GM23338 (cell line): ENCODE results near the gene SIDT2.

Experiments
- CREB1 ChIP-seq: fragments of 250-450 bp; sonication (Bioruptor Pico); IDR thresholded peaks from 2 replicates; pipeline ENCODE4 v1.5.0; 2020; ENCODE audit warnings: low read depth, mild to moderate bottlenecking, moderate library complexity
- CTCF ChIP-seq, 2 experiments: fragments of 200-600 bp in 1 of 2; sonication (generic) in 1 of 2; conservative IDR thresholded peaks; 2 replicates each; pipeline versions ENCODE4 v1.5.1 to v1.6.1; 2016 to 2017; ENCODE audit warnings: antibody characterized with exemption in 2 of 2, low read depth in 2 of 2, mild to moderate bottlenecking in 2 of 2, moderate library complexity in 1 of 2
- EZH2 ChIP-seq: fragments of 200-600 bp; sonication (generic); IDR thresholded peaks from one replicate; pipeline ENCODE4 v1.8.0; 2017; ENCODE audit warnings: antibody characterized with exemption, mild to moderate bottlenecking, low read depth; ENCODE audit not compliant: unreplicated experiment
- EZH2phosphoT487 ChIP-seq: fragments of 200-600 bp; sonication (generic); IDR thresholded peaks from one replicate; pipeline ENCODE4 v1.8.1; 2018; ENCODE audit warnings: antibody characterized with exemption; ENCODE audit not compliant: unreplicated experiment
- JUNB ChIP-seq: IDR thresholded peaks from one replicate; pipeline ENCODE4 v1.6.1; 2016; ENCODE audit warnings: antibody characterized with exemption; ENCODE audit not compliant: unreplicated experiment
- NANOG ChIP-seq: IDR thresholded peaks from 2 replicates; pipeline ENCODE4 v1.6.1; 2016; ENCODE audit warnings: antibody characterized with exemption, borderline replicate concordance
- POLR2AphosphoS5 ChIP-seq: IDR thresholded peaks from 2 replicates; pipeline ENCODE4 v1.6.1; 2016; ENCODE audit warnings: antibody characterized with exemption, low read depth
- REST ChIP-seq: IDR thresholded peaks from one replicate; pipeline ENCODE4 v1.6.1; 2018; ENCODE audit warnings: antibody characterized with exemption; ENCODE audit not compliant: unreplicated experiment
- ZNF331 ChIP-seq: fragments of 250-450 bp; sonication (Bioruptor Pico); IDR thresholded peaks from 2 replicates; pipeline ENCODE4 v1.5.0; 2020; ENCODE audit warnings: low read depth, mild to moderate bottlenecking, moderate library complexity
- TF ChIP-seq, protein P1 (sequence below): IDR thresholded peaks from 2 replicates; pipeline ENCODE4 v1.6.1; 2016; ENCODE audit warnings: antibody characterized with exemption
- TF ChIP-seq, protein P2 (sequence below): fragments of 250-450 bp; sonication (Bioruptor Pico); IDR thresholded peaks from 2 replicates; pipeline ENCODE4 v1.5.0; 2020; ENCODE audit warnings: mild to moderate bottlenecking, moderate library complexity

- no peak for TF ChIP-seq CTCF (conservative IDR thresholded peaks at IDR 0.05; ENCODE audit: low read depth in 2 of 2)
- TF ChIP-seq EZH2 = no peak
- TF ChIP-seq REST = no peak
- TF ChIP-seq JUNB = no peak
- TF ChIP-seq POLR2AphosphoS5 = no peak
- TF ChIP-seq, protein P1, sequence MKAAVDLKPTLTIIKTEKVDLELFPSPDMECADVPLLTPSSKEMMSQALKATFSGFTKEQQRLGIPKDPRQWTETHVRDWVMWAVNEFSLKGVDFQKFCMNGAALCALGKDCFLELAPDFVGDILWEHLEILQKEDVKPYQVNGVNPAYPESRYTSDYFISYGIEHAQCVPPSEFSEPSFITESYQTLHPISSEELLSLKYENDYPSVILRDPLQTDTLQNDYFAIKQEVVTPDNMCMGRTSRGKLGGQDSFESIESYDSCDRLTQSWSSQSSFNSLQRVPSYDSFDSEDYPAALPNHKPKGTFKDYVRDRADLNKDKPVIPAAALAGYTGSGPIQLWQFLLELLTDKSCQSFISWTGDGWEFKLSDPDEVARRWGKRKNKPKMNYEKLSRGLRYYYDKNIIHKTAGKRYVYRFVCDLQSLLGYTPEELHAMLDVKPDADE = no peak
- no peak for TF ChIP-seq CREB1 (CRISPR knock-in tag)
- no peak for TF ChIP-seq EZH2phosphoT487
- TF ChIP-seq NANOG = no peak
- TF ChIP-seq ZNF331 = no peak
- TF ChIP-seq, protein P2, sequence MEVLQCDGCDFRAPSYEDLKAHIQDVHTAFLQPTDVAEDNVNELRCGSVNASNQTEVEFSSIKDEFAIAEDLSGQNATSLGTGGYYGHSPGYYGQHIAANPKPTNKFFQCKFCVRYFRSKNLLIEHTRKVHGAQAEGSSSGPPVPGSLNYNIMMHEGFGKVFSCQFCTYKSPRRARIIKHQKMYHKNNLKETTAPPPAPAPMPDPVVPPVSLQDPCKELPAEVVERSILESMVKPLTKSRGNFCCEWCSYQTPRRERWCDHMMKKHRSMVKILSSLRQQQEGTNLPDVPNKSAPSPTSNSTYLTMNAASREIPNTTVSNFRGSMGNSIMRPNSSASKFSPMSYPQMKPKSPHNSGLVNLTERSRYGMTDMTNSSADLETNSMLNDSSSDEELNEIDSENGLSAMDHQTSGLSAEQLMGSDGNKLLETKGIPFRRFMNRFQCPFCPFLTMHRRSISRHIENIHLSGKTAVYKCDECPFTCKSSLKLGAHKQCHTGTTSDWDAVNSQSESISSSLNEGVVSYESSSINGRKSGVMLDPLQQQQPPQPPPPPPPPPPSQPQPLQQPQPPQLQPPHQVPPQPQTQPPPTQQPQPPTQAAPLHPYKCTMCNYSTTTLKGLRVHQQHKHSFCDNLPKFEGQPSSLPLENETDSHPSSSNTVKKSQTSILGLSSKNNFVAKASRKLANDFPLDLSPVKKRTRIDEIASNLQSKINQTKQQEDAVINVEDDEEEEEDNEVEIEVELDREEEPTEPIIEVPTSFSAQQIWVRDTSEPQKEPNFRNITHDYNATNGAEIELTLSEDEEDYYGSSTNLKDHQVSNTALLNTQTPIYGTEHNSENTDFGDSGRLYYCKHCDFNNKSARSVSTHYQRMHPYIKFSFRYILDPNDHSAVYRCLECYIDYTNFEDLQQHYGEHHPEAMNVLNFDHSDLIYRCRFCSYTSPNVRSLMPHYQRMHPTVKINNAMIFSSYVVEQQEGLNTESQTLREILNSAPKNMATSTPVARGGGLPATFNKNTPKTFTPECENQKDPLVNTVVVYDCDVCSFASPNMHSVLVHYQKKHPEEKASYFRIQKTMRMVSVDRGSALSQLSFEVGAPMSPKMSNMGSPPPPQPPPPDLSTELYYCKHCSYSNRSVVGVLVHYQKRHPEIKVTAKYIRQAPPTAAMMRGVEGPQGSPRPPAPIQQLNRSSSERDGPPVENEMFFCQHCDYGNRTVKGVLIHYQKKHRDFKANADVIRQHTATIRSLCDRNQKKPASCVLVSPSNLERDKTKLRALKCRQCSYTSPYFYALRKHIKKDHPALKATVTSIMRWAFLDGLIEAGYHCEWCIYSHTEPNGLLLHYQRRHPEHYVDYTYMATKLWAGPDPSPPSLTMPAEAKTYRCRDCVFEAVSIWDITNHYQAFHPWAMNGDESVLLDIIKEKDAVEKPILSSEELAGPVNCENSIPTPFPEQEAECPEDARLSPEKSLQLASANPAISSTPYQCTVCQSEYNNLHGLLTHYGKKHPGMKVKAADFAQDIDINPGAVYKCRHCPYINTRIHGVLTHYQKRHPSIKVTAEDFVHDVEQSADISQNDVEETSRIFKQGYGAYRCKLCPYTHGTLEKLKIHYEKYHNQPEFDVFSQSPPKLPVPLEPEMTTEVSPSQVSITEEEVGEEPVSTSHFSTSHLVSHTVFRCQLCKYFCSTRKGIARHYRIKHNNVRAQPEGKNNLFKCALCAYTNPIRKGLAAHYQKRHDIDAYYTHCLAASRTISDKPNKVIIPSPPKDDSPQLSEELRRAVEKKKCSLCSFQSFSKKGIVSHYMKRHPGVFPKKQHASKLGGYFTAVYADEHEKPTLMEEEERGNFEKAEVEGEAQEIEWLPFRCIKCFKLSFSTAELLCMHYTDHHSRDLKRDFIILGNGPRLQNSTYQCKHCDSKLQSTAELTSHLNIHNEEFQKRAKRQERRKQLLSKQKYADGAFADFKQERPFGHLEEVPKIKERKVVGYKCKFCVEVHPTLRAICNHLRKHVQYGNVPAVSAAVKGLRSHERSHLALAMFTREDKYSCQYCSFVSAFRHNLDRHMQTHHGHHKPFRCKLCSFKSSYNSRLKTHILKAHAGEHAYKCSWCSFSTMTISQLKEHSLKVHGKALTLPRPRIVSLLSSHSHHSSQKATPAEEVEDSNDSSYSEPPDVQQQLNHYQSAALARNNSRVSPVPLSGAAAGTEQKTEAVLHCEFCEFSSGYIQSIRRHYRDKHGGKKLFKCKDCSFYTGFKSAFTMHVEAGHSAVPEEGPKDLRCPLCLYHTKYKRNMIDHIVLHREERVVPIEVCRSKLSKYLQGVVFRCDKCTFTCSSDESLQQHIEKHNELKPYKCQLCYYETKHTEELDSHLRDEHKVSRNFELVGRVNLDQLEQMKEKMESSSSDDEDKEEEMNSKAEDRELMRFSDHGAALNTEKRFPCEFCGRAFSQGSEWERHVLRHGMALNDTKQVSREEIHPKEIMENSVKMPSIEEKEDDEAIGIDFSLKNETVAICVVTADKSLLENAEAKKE (CRISPR knock-in tag) = no peak
Observed at GRCh38 chr11:117229931-117230285, 51.4 kb downstream of the SIDT2 start.
